ENCODE data around the gene GLRA1.
"Not testable (repeated sequence)": the region's sequence is repeated elsewhere in the genome, so short reads cannot be mapped to it uniquely, and the experiment has no call there.

The GLRA1 gene

GRCh38 chr5:151899399-151899798 lies 25.3 kb downstream of the GLRA1 start:
- Mint-ChIP-seq H3K9me3 (no peaks in the 10 kb centered on the region), H3K27me3 (ENCODE audit: low read depth) (peaks cover 5% of the 10 kb centered on the region), H3K4me3 (no peak overlapping the region)

GRCh38 chr5:151897896-151898295 lies 26.8 kb downstream of the GLRA1 start:
- Mint-ChIP-seq H3K9me3 (no peaks in the 10 kb centered on the region), H3K27ac (no peak overlapping the region)

More at GRCh38 chr5:151899399-151899798, 25.3 kb downstream of the GLRA1 start:
- H3K36me3 Mint-ChIP-seq (ENCODE audit: low read depth), result no peaks in the 10 kb centered on the region
- no peak for TF ChIP-seq CTCF (IDR thresholded peaks at IDR 0.05; ENCODE audit: unreplicated experiment in 3 of 3)
- no peak overlapping the region for H3K27ac Mint-ChIP-seq
- peaks cover 45% of the 10 kb centered on the region for H3K4me1 Mint-ChIP-seq

GRCh38 chr5:151897020-151897552 lies 27.6 kb downstream of the GLRA1 start:
- no peak for TF ChIP-seq CTCF (IDR thresholded peaks at IDR 0.05; ENCODE audit: unreplicated experiment in 3 of 3)
- Mint-ChIP-seq H3K4me1 (peaks cover 35% of the 10 kb centered on the region), H3K27me3 (ENCODE audit: low read depth) (peaks cover 5% of the 10 kb centered on the region), H3K4me3 (no peak overlapping the region), H3K36me3 (ENCODE audit: low read depth) (no peaks in the 10 kb centered on the region), H3K27ac (peak overlapping the region in 2 of 3 experiments; percentile 1 to 58), H3K9me3 (no peaks in the 10 kb centered on the region)

More at GRCh38 chr5:151897896-151898295, 26.8 kb downstream of the GLRA1 start:
- H3K36me3 Mint-ChIP-seq (ENCODE audit: low read depth), result no peaks in the 10 kb centered on the region
- no peak for TF ChIP-seq CTCF (IDR thresholded peaks at IDR 0.05; ENCODE audit: unreplicated experiment in 3 of 3)
- peaks cover 5% of the 10 kb centered on the region for H3K27me3 Mint-ChIP-seq (ENCODE audit: low read depth)
- no peak overlapping the region for H3K4me3 Mint-ChIP-seq
- H3K4me1 Mint-ChIP-seq, result peaks cover 37% of the 10 kb centered on the region

GRCh38 chr5:151896031-151896691 lies 28.5 kb downstream of the GLRA1 start:
- H3K4me3 Mint-ChIP-seq, result no peak overlapping the region
- TF ChIP-seq CTCF (IDR thresholded peaks at IDR 0.05; ENCODE audit: unreplicated experiment in 3 of 3), result no peak
- H3K4me1 Mint-ChIP-seq, result peaks cover 33% of the 10 kb centered on the region
- H3K27me3 Mint-ChIP-seq (ENCODE audit: low read depth), result peaks cover 5% of the 10 kb centered on the region
- H3K9me3 Mint-ChIP-seq, result no peaks in the 10 kb centered on the region
- no peaks in the 10 kb centered on the region for H3K36me3 Mint-ChIP-seq (ENCODE audit: low read depth)
- peak overlapping the region in 2 of 3 experiments; percentile 1 to 11 for H3K27ac Mint-ChIP-seq

GRCh38 chr5:151895660-151896030 lies 29.0 kb downstream of the GLRA1 start:
- Mint-ChIP-seq H3K9me3 (no peaks in the 10 kb centered on the region), H3K27me3 (ENCODE audit: low read depth) (peaks cover 5% of the 10 kb centered on the region), H3K27ac (peak overlapping the region in 2 of 3 experiments; percentile 1 to 11), H3K4me3 (no peak overlapping the region), H3K36me3 (ENCODE audit: low read depth) (no peaks in the 10 kb centered on the region), H3K4me1 (peaks cover 27% of the 10 kb centered on the region)
- no peak for TF ChIP-seq CTCF (IDR thresholded peaks at IDR 0.05; ENCODE audit: unreplicated experiment in 3 of 3)

GRCh38 chr5:151893485-151893884 lies 31.2 kb downstream of the GLRA1 start:
- not testable (repeated sequence) for H3K27ac Mint-ChIP-seq; H3K36me3 Mint-ChIP-seq (ENCODE audit: low read depth); H3K9me3 Mint-ChIP-seq; H3K27me3 Mint-ChIP-seq (ENCODE audit: low read depth); H3K4me3 Mint-ChIP-seq
- peaks cover 24% of the 10 kb centered on the region for H3K4me1 Mint-ChIP-seq
